Islet precursor cell (in vitro differentiated cells): ENCODE data around the gene CCDC12.

Experiments
- DNase-seq: peaks from one replicate; pipeline ENCODE4 v3.0.0-alpha.2; 2018

Gene CCDC12

GRCh38 chr3:46935168-46935858 is 41.2 kb downstream of the CCDC12 start:
- DNase-seq, result peak; percentile 98

GRCh38 chr3:46934498-46935167 is 41.9 kb downstream of the CCDC12 start:
- DNase-seq, result no peak

- no peak for DNase-seq
Observed at GRCh38 chr3:46934072-46934471, 42.5 kb downstream of the CCDC12 start.

GRCh38 chr3:46933261-46933660 is 43.3 kb downstream of the CCDC12 start:
- no peak for DNase-seq

- no peak for DNase-seq
Observed at GRCh38 chr3:46932455-46933225, 43.9 kb downstream of the CCDC12 start.

GRCh38 chr3:46931631-46932331 is 44.8 kb downstream of the CCDC12 start:
- no peak for DNase-seq

GRCh38 chr3:46930945-46931403 is 45.6 kb downstream of the CCDC12 start:
- peak; percentile 89 for DNase-seq

GRCh38 chr3:46930166-46930944 is 46.2 kb downstream of the CCDC12 start:
- DNase-seq, result no peak

GRCh38 chr3:46929324-46929723 is 47.2 kb downstream of the CCDC12 start:
- DNase-seq, result no peak

GRCh38 chr3:46928282-46928681 is 48.3 kb downstream of the CCDC12 start:
- DNase-seq, result no peak

GRCh38 chr3:46927718-46928073 is 48.8 kb downstream of the CCDC12 start:
- no peak for DNase-seq

- DNase-seq, result no peak
Observed at GRCh38 chr3:46926871-46927717, 49.5 kb downstream of the CCDC12 start.

GRCh38 chr3:46926447-46926846 is 50.1 kb downstream of the CCDC12 start:
- no peak for DNase-seq

- DNase-seq, result no peak
Observed at GRCh38 chr3:46926039-46926438, 50.5 kb downstream of the CCDC12 start.

GRCh38 chr3:46925585-46925934 is 51.0 kb downstream of the CCDC12 start:
- DNase-seq, result no peak

GRCh38 chr3:46924921-46925584 is 51.5 kb downstream of the CCDC12 start:
- DNase-seq, result no peak

- peak; percentile 76 for DNase-seq
Observed at GRCh38 chr3:46923559-46924350, 52.8 kb downstream of the CCDC12 start.

- DNase-seq, result no peak
Observed at GRCh38 chr3:46922871-46923558, 53.5 kb downstream of the CCDC12 start.

- DNase-seq, result no peak
Observed at GRCh38 chr3:46922426-46922825, 54.1 kb downstream of the CCDC12 start.
